ENCODE results near the gene ZMYND19.
A peak's percentile ranks its signal among the peaks of the same experiment; 100 is the strongest.

ZMYND19 gene

DNA sequence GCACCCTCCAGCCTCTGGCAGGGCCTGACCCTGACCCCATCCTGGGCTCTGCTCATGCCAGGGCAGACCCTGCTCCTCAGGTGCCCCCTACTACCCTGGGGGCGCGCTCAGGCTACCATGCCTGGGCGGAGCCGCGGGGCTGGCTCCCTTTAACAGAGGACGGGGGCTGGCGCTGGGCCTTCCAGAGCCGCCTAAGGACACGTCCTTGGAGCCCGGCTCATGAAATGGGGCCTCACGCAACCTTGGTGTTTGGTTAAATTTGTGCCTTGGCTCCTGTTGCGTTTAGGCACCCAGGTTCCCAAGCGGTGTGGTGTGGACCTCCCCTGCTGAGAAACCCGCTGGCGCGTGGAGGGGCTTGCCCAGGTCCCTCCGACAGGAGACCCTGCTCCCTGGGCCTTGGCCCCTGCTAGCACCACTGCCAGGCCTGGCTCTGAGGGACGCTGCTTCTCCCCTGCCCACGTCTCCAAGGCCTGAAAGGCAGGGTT is 25.1 kb upstream of the ZMYND19 start:
- H3K36me3 ChIP-seq, result peaks cover 46% of the 10 kb centered on the region
- H3K4me3 ChIP-seq (ENCODE audit: low read depth in 1 of 2, low read length in 1 of 2), result no peak overlapping the region
- TF ChIP-seq, protein P1, sequence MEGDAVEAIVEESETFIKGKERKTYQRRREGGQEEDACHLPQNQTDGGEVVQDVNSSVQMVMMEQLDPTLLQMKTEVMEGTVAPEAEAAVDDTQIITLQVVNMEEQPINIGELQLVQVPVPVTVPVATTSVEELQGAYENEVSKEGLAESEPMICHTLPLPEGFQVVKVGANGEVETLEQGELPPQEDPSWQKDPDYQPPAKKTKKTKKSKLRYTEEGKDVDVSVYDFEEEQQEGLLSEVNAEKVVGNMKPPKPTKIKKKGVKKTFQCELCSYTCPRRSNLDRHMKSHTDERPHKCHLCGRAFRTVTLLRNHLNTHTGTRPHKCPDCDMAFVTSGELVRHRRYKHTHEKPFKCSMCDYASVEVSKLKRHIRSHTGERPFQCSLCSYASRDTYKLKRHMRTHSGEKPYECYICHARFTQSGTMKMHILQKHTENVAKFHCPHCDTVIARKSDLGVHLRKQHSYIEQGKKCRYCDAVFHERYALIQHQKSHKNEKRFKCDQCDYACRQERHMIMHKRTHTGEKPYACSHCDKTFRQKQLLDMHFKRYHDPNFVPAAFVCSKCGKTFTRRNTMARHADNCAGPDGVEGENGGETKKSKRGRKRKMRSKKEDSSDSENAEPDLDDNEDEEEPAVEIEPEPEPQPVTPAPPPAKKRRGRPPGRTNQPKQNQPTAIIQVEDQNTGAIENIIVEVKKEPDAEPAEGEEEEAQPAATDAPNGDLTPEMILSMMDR (IDR thresholded peaks at IDR 0.05), result no peak
- H3K27ac ChIP-seq, result peak overlapping the region; percentile 9
- H3K9me3 ChIP-seq, result no peaks in the 10 kb centered on the region
- peaks cover 39 to 40% of the 10 kb centered on the region in 2 experiments for H3K4me1 ChIP-seq (ENCODE audit: control insufficient read depth in 1 of 2, insufficient read depth in 1 of 2, low read depth in 1 of 2, low read length in 1 of 2)
- no peaks in the 10 kb centered on the region for H3K27me3 ChIP-seq

DNA sequence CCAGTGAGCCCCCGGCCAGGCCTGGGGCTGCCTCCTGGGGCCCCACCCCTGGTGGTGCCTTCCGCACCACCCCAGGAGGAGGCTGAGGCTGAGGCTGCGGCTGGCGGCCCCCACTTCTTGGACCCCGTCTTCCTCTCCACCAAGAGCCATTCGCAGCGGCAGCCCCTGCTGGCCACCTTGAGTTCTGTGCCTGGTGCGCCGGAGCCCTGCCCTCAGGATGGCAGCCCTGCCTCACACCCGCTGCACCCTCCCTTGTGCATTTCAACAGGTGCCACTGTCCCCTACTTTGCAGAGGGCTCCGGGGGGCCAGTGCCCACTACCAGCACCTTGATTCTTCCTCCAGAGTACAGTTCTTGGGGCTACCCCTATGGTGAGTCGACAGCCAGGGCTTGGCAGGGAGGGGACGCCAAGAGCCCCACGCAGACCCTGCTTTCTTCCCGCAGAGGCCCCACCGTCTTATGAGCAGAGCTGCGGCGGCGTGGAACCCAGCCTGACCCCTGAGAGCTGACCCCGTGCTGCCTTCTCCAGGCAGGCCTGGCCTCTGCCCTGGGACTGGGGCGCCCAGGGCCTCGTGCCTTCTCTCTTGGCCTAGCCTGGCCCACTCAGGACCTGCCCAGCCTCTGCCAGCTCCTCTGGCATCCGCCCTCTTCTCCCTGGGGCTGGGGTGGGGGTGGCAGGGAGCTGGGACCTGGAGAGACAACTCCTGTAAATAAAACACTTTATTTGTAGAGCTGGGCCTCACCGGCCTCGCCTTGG is 24.5 kb upstream of the ZMYND19 start:
- Histone ChIP-seq H3K27ac (peak overlapping the region; percentile 8), H3K27me3 (no peaks in the 10 kb centered on the region), H3K36me3 (peaks cover 49% of the 10 kb centered on the region), H3K9me3 (no peaks in the 10 kb centered on the region), H3K4me1 (ENCODE audit: control insufficient read depth in 1 of 2, insufficient read depth in 1 of 2, low read depth in 1 of 2, low read length in 1 of 2) (peaks cover 34 to 37% of the 10 kb centered on the region in 2 experiments), H3K4me3 (ENCODE audit: low read depth in 1 of 2, low read length in 1 of 2) (no peak overlapping the region)
- TF ChIP-seq, protein P1 (IDR thresholded peaks at IDR 0.05), result no peak

DNA sequence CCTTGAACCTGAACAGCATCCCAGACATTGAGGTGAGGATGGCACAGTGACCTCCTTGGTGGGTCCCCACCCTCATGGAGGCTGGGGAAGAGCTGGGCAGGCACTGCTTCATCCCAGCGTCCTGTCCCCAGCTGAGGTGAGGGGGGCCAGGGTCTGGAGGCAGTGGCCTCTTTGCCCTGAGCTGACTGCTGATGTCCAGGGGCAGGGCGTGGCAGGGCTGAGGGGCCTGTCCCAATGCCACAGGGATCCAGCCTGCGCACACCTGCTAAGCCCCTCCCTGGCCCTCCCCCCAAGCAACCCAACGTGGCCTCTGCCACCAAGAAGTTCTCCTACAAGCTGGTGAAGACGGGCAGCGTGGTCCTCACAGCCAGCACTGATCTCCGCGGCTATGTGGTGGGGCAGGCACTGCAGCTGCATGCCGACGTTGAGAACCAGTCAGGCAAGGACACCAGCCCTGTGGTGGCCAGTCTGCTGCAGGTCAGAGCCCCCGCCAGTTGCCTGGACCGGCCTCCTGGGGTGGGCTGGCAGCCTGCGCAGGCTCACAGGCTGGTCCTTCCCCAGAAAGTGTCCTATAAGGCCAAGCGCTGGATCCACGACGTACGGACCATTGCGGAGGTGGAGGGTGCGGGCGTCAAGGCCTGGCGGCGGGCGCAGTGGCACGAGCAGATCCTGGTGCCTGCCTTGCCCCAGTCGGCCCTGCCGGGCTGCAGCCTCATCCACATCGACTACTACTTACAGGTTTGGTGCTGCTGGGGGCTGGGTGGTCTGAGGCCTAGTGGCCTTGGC is 23.6 kb upstream of the ZMYND19 start:
- Histone ChIP-seq H3K27ac (no peak overlapping the region), H3K9me3 (no peaks in the 10 kb centered on the region), H3K27me3 (no peaks in the 10 kb centered on the region), H3K36me3 (peaks cover 52% of the 10 kb centered on the region), H3K4me3 (ENCODE audit: low read depth in 1 of 2, low read length in 1 of 2) (no peak overlapping the region), H3K4me1 (ENCODE audit: control insufficient read depth in 1 of 2, insufficient read depth in 1 of 2, low read depth in 1 of 2, low read length in 1 of 2) (peaks cover 37 to 41% of the 10 kb centered on the region in 2 experiments)
- TF ChIP-seq, protein P1 (IDR thresholded peaks at IDR 0.05), result no peak

DNA sequence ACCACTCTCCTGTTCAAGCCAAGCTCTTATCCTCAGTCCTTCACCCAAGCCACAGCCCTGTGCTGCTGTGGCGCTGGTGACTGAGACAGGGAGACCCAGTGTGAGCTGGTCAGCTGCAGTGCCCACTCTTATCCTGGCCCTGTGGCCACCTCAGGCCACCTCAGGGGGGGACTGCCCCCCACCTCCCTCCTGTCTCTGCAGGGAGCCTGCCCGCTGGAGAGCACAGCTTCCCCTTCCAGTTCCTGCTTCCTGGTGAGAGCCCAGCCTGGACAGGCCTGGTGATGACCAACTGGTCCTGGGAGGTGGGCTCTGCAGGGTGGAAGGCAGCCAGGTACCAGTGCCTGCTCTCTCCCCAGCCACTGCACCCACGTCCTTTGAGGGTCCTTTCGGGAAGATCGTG is 22.9 kb upstream of the ZMYND19 start:
- TF ChIP-seq, protein P1 (IDR thresholded peaks at IDR 0.05), result no peak
- Histone ChIP-seq H3K4me1 (ENCODE audit: control insufficient read depth in 1 of 2, insufficient read depth in 1 of 2, low read depth in 1 of 2, low read length in 1 of 2) (peaks cover 42 to 46% of the 10 kb centered on the region in 2 experiments), H3K4me3 (ENCODE audit: low read depth in 1 of 2, low read length in 1 of 2) (no peak overlapping the region), H3K36me3 (peaks cover 52% of the 10 kb centered on the region), H3K27ac (peak overlapping the region; percentile 58), H3K9me3 (no peaks in the 10 kb centered on the region), H3K27me3 (no peaks in the 10 kb centered on the region)

DNA sequence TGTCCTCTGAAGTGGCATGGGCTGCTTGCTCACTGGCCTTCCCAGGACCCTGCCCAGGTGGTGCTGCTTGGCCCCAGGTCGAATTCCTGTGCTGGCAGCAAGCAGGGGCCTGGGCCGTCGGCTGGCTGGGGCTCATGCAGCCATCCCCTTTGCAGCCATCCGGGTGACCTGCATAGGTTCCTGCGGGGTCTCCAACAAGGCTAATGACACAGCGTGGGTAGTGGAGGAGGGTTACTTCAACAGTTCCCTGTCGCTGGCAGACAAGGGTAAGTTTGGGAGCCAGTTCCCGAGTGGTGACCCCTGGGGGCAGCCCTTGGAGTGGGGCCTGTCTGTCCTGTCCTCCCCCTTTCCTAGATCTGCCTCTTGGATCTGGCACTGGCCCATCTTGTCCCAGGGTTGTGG is 22.4 kb upstream of the ZMYND19 start:
- peak overlapping the region; percentile 58 for H3K27ac ChIP-seq
- no peaks in the 10 kb centered on the region for H3K27me3 ChIP-seq
- H3K9me3 ChIP-seq, result no peaks in the 10 kb centered on the region
- peaks cover 42 to 46% of the 10 kb centered on the region in 2 experiments for H3K4me1 ChIP-seq (ENCODE audit: control insufficient read depth in 1 of 2, insufficient read depth in 1 of 2, low read depth in 1 of 2, low read length in 1 of 2)
- H3K4me3 ChIP-seq (ENCODE audit: low read depth in 1 of 2, low read length in 1 of 2), result no peak overlapping the region
- TF ChIP-seq, protein P1 (IDR thresholded peaks at IDR 0.05), result no peak
- H3K36me3 ChIP-seq, result peaks cover 52% of the 10 kb centered on the region
